Mammary epithelial cell (primary cell): ENCODE measurements around the gene NUDT2.

Experiments used
- CTCF ChIP-seq, 2 donors: IDR thresholded peaks in 1 of 2; conservative IDR thresholded peaks in 1 of 2; 2 replicates each; pipeline ENCODE4 v1.5.1; 2011 to 2012; ENCODE audit warnings: inconsistent platforms in 2 of 2, low read length in 2 of 2, mild to moderate bottlenecking in 2 of 2, control low read depth in 1 of 2, low read depth in 1 of 2; ENCODE audit not compliant: insufficient read depth in 1 of 2; ENCODE audit errors: extremely low read depth in 1 of 2
- EZH2 ChIP-seq: IDR thresholded peaks from 2 replicates; pipeline ENCODE4 v1.6.1; 2012; ENCODE audit warnings: low read length, inconsistent platforms, borderline replicate concordance

- TF ChIP-seq CTCF (conservative IDR thresholded peaks at IDR 0.05 in 1 of 2, IDR thresholded peaks at IDR 0.05 in 1 of 2; ENCODE audit: extremely low read depth in 1 of 2, insufficient read depth in 1 of 2, low read depth in 1 of 2, low read length in 2 of 2) (no peak), EZH2 (no peak)
These were observed 50.7 kb downstream of the NUDT2 start for GRCh38 chr9:34380034-34380510.
